T-helper 22 cell (primary cell): ENCODE measurements around the gene MTOR.
A peak's percentile ranks its signal among the peaks of the same experiment; 100 is the strongest.
"Not testable (repeated sequence)": the region's sequence is repeated elsewhere in the genome, so short reads cannot be mapped to it uniquely, and the experiment has no call there.

Source experiments
- DNase-seq: peaks from one replicate; pipeline ENCODE4 v3.0.0-alpha.2; 2020; ENCODE audit warnings: low read depth

The MTOR gene

DNA sequence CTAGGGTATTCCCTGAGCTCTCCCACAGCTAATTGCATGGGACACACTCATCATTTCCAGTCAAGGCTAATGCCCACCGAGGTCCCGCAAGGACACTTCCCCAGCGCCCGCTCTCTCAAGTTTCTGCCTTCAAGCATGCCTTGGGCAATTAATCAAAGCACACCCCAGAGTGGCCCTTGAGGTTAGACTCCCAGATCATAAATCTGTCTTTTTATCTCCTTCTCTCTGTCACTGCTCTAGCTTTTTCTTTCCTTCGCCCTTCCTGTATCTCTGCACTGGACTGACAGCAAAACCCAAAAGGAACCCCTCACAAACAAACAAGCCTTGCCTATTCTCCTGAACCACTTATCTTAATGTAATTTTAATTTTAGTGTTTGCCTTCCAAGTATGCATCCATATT is 154.8 kb downstream of the MTOR start:
- no peak for DNase-seq

- no peak for DNase-seq
Measured at GRCh38 chr1:11105586-11105985, 156.8 kb downstream of the MTOR start.

- no peak for DNase-seq
Measured at GRCh38 chr1:11101347-11101746, 161.0 kb downstream of the MTOR start.

DNA sequence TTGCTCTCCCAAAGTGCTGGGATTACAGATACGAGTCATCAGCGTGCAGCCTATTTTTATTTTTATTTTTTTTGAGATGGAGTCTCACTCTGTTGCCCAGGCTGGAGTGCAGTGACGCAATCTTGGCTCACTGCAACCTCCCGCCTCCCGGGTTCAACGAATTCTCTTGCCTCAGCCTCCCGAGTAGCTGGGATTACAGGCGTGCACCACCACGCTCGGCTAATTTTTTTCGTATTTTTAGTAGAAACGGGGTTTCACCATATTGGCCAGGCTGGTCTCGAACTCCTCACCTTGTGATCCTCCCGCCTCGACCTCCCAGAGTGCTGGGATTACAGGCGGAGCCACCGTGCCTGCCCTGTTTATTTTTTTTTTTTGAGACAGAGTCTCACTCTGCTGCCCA is 161.5 kb downstream of the MTOR start:
- not testable (repeated sequence) for DNase-seq

GRCh38 chr1:11100149-11100493 is 162.2 kb downstream of the MTOR start:
- DNase-seq: no peak

- peak; percentile 89 for DNase-seq
Measured at GRCh38 chr1:11099310-11100148, 162.8 kb downstream of the MTOR start, which contains the start of gene EXOSC10. Gene EXOSC10, minus strand, starts transcription at chr1:11099869. Its CDS starts 38 bp downstream, at chr1:11099831.

DNA sequence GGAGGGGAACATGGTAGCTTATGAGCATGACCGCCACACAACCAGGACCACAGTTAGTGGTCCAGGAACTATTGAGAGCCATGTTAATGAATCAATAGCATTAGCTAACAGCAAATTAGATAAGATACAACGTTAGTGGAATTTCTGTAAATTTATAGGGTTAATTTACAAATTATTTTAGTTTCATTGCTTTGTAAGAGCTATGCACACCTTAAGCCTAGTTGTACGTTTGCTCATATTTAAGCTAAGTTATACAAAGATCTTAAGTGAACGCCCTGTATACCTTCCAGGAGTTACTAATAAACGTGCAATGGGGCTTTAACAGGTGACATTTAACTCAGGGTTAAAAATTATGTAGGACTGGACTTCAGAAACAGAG is 163.4 kb downstream of the MTOR start:
- DNase-seq: no peak

DNA sequence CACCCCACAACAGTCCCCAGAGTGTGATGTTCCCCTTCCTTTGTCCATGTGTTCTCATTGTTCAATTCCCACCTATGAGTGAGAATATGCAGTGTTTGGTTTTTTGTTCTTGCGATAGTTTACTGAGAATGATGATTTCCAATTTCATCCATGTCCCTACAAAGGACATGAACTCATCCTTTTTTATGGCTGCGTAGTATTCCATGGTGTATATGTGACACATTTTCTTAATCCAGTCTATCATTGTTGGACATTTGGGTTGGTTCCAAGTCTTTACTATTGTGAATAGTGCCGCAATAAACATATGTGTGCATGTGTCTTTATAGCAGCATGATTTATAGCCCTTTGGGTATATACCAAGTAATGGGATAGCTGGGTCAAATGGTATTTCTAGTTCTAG is 178.6 kb downstream of the MTOR start:
- not testable (repeated sequence) for DNase-seq

GRCh38 chr1:11080931-11081330 is 181.4 kb downstream of the MTOR start:
- DNase-seq: no peak

DNA sequence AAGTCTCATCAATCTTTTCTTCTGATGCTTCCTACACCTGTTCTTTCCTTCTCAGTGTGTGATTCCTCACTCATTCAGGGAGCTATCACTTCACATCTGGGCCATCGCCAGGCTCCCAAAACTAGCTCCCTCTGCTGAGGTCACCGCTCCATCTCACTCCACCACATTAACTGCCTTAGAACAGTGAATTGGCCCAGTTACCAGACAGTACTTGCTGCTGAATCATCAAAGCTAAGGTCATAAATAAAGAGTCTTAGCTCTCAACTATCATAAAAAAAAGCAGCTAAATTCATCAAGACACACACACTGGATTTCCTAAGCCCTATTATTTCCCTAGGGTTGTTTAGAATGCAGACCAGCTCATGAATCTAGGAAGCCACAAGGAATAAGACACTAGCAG is 183.7 kb downstream of the MTOR start:
- DNase-seq: no peak

- DNase-seq: not testable (repeated sequence)
Measured at GRCh38 chr1:11073398-11073797, 189.0 kb downstream of the MTOR start.

GRCh38 chr1:11072216-11072917 is 190.0 kb downstream of the MTOR start:
- no peak for DNase-seq

GRCh38 chr1:11071463-11072215 is 190.7 kb downstream of the MTOR start:
- DNase-seq: no peak

DNA sequence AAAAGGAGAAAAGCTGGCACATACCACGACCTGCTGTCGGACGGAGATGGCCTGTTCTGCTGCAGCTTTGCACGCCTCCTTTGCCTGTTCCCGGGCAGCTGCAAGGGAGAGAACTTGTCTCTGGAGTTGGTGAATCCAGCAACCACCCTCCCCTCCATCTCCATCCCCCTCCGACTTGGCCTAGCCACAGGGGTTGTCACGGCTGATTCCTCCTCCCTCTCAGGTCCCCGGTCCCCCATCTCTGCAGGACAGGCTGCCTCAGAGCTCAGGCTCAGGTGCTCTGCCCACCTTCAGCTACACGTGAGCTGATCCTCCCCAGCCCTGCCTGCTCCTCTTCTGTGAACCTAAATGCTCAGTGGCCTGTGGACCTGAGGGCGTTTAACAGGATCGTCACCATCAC is 191.5 kb downstream of the MTOR start:
- no peak for DNase-seq

GRCh38 chr1:11068600-11069473 is 193.5 kb downstream of the MTOR start:
- no peak for DNase-seq

GRCh38 chr1:11067716-11068599 is 194.4 kb downstream of the MTOR start:
- DNase-seq: no peak

DNA sequence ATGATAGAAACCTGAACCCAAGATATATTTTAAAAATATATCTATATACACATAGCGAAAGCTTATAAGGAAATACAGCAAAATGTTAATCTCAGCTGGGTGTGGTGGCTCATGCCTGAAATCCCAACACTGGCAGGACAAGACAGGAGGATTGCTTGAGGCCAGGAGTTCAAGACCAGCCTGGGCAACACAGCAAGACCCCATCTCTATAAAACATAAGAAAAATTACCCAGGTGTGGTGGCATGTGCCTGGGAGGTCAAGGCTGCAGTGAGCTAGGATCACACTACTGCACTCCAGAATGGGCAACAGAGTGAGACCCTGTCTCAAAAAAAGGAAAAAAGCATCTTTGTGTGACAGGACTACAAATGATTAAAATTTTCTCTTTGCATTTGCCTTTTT is 196.6 kb downstream of the MTOR start:
- no peak for DNase-seq

GRCh38 chr1:11064942-11065341 is 197.4 kb downstream of the MTOR start:
- no peak for DNase-seq

DNA sequence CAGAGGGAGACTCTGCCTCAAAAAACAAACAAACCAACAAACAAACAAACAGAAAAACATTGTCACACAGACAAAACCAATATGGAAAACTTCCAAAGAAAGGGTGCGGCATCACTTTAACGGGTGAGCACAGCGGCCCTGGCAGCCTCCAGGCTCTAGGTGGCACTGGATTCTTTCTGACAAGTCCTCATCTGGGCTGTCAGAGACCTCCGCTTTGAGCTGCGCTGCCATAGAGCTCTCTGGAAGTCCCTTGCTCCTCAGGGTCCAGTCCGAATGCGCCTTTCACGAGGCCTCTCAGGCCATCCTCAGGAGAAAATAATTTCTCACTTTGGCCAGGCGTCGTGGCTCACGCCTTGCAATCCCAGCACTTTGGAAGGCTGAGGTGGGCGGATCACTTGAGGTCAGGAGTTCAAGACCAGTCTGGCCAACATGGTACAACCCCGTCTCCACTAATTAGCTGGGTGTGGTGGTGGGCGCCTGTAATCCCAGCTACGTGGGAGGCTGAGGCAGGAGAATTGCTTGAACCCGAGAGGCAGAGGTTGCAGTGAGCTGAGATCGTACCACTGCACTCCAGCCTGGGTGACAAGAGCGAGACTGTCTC is 198.3 kb downstream of the MTOR start:
- not testable (repeated sequence) for DNase-seq

DNA sequence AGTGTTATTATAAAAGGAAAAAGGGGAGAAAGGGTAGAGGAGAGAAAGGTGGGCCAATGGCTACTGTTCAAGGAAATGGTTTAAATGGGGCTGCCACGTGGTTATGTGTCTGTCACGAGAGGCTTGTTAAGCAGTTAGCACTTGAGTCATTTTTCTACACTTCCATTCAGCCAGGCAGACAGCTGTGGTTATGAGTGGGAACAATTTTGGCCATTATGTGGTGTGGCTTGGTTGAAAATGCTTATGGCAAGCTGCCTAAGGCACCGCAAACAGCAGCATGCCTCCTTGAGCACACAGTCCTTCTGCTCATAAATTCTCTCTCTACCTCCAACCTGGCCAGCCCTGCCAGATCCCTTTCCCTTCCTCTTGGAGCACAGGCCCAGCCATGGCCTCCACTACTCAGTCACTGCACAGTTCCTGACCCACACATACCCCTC is 199.4 kb downstream of the MTOR start:
- DNase-seq: no peak
